Activated T-helper 1 cell treated with Interleukin-2 at 50 U/mL for 16 hours (primary cell): ENCODE results near the gene GJB2.

Source experiments
- DNase-seq: peaks from one replicate; pipeline ENCODE4 v3.0.0-alpha.2; 2020; ENCODE audit warnings: low read depth

The GJB2 gene

GRCh38 chr13:20192836-20193161 is at the start of gene GJB2:
Gene GJB2, minus strand, starts transcription at chr13:20192938. Its CDS starts 3,357 bp downstream, at chr13:20189581.
- no peak for DNase-seq

DNA sequence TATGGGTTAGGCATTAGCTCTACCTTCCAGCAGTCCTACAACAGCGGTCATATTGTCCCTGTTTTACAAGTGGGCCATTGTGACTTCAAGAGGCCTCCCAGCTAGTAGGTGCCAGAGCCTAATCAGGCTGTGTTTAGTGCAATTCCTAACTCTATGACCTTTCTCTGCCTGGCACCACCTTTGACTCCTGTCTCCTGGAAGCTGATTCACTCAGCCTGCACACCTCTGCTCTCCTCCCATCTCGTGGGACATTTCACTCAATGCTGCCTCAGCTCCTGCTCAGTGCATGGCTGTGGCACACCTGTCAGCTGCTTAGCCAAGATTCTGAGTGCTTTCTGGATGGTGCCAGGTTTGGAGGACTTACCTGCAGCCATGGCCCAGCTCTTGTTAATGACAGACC is 48.9 kb upstream of the GJB2 start:
- no peak for DNase-seq

DNA sequence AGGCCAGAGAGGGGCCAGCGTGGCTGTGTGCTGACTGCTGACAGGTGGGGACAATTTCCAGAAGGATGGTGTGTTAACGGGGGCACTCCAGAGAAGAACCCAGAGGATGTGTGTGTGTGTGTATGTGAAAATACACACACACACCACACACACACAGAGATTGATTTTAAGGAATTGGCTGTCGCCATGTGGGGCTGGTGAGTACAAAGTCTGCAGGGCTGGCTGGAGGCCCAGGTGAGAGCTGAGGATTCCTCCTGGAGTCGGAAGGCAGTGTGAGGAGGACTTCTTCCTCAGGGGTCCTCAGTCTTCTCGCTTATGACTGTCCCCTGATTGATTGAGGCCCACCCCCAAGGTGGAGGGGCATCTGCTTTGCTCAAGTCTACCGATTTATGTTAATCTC is 47.0 kb upstream of the GJB2 start:
- no peak for DNase-seq

- DNase-seq: no peak
Observed at GRCh38 chr13:20232556-20233277, 40.0 kb upstream of the GJB2 start.

DNA sequence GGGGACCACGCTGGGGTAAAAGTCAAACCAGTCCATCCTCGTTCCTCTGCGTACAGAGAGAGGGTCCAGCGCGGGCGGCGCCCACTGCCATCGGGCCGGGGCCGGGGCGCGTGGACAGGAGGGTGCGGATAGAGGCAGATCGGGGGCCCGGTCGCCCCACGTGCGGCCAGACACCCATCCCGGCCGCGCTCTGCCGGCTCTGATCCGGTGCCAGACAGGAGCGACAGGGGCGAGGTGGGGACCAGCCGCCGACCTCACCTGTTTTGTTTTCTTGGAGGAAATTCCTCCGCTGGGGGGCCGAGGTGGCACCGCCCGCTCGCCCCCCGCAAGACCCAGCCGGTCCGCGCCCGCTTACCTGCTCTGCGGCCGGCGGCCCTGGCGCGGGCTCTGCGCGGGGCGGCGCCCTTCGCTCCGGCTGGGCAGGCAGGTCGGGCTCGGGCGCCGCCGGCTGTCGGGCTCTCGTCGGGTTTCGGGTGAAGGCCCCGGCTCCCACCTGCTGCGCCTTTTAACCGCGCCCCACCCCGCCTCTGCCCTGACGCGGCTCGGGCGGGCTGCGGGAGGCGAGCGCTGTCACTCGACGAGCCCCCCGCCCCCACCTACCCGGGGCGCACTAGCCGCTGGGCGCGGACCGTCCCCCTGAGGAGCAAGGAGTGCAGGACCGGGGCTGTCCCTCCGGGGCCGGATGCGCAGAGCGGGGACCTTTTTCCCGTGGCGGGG is 39.3 kb upstream of the GJB2 start, which contains the start of gene GJB6:
Gene GJB6, minus strand, starts transcription at position 481 of the 717 bp plus-strand sequence. CDS start 8,839 bp downstream, outside the sequence.
- DNase-seq: no peak

DNA sequence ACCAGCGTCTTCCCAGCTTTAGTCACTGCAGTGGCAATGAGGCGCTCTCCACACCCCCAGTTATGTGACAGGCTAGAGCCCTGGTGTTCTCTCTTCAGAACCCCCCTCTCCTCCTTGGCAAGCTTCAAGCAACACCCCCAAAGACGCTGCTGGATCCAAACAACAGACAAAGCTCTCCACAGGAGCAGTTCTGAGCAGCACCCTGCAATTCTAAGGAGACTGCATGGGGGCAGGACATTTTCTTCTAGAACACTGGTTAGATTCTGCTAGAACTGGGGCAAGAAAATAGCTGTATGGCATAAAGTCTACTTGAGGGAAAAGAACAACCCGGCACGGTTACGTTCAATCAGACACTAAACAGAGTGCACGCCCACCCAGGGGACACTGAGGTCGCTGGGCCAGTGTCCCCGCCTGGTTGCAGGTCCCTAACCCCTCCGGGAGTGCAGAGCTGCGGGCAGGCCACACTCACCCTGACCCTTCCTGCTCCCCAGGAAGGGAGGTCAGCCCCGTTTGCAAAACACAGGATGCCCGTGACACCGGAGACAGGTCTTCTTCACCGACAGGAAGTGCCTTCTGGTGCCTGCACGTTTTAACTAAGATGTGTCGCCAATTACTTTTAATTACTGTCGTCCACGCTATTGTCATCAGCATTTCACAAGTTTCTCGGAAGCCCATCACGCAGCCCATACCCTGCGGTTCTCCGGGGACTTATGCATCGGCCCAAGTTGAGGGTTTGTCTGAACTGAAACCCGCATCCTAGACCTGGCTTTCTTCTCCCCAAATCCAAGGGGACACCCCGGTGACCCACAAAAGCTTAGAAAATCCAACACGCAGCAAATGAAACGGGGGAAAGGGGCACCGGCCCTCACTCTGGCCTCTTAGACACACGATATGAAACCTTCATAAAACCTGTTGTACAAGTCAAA is 38.4 kb upstream of the GJB2 start:
- DNase-seq: no peak

GRCh38 chr13:20227730-20228129 is 35.0 kb upstream of the GJB2 start:
- DNase-seq: no peak

DNA sequence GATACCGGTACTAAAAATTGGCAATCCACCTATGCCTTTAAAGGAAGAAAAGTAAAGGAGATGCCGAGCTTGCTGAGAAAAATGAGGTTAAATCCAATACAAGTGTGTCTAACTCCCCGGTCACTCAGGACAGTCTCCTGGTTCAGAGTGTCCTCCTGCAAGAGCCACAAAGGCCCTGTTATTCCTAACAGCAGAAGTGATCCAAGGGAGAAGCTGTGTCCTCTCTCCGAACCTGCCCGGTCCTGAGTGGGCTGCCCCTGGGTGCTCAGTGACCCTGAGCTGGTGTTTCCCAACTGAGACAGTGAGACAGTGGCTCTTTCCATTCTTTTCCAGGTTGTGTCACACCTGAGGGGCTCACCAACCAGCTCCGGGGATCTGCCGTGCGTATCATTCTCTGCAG is 34.5 kb upstream of the GJB2 start:
- no peak for DNase-seq

GRCh38 chr13:20222553-20222952 is 29.8 kb upstream of the GJB2 start:
- DNase-seq: no peak

- DNase-seq: no peak
Observed at GRCh38 chr13:20221772-20222171, 29.0 kb upstream of the GJB2 start.

- no peak for DNase-seq
Observed at GRCh38 chr13:20219577-20219976, 26.8 kb upstream of the GJB2 start.

DNA sequence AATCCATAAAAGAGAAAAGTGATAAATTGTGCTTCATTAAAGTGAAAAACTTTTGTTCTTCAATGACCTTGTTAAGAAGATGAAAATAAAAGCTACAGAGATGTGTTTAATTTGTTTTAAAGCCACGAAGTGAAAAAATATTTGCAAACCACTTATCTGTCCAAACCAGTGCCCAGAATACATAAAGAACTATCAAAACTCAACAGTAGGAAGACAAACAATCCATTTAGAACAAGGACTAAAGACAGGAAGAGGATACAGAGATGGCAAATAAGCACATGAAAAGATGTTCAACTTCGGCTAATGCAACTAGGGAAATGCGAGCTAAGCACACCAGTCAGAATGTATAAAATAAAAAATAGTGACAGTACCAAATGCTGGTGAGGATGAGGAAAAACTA is 24.4 kb upstream of the GJB2 start:
- DNase-seq: no peak

GRCh38 chr13:20209948-20210347 is 17.2 kb upstream of the GJB2 start:
- DNase-seq: no peak

- no peak for DNase-seq
Observed at GRCh38 chr13:20206698-20207235, 14.0 kb upstream of the GJB2 start.

DNA sequence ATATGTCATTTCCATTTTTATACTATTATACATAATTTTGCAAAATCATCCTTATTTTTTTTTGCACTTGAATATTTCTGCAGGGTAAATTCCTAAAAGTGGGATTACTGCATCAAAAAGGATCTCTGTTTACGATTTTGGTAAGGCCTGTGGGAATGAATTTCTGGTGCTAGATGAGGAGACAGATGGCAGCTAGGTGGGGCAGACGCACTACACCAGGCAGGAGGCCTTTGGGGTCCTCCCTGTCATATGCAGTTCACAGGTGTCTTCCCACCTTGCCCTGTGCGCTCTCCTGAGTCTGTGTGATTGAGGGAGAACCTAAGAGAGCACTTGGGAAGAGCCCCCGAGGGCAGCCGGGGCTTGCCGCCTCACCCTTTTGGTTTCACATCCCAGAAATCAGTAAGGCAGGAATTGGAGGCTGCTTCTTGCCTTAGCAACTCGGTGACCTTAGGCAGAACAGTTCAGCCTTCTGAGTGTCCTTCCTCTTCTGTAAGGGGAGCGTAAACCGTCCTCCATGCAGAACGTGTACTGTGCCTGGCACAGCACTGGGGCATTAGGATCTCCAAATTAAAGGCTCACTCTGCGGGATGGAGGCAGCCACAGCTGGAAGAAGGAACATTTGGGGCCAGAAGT is 13.4 kb upstream of the GJB2 start:
- no peak for DNase-seq

- no peak for DNase-seq
Observed at GRCh38 chr13:20198781-20199180, 6.0 kb upstream of the GJB2 start.

GRCh38 chr13:20197361-20197834 is 4.7 kb upstream of the GJB2 start:
- no peak for DNase-seq

DNA sequence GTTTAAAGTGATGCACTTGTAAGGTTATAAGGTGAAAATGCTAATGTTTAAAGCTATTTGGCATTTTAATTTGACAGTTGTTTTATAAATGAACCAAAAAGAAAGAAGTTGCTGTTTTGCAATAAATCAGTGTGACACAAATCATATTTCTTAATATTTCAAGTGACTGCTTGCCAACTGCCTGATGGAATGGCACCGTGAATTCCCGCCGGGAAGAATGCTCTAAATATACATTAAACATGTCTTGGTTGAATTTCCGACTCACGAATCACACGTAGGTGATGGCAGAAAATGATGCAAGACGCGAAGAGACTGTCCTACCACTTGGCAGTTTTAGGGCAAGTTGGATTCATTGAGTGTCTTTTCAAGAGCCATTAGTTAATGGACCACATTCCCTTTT is 3.1 kb upstream of the GJB2 start:
- no peak for DNase-seq

- DNase-seq: no peak
Observed at GRCh38 chr13:20193907-20194631, 1.3 kb upstream of the GJB2 start.

DNA sequence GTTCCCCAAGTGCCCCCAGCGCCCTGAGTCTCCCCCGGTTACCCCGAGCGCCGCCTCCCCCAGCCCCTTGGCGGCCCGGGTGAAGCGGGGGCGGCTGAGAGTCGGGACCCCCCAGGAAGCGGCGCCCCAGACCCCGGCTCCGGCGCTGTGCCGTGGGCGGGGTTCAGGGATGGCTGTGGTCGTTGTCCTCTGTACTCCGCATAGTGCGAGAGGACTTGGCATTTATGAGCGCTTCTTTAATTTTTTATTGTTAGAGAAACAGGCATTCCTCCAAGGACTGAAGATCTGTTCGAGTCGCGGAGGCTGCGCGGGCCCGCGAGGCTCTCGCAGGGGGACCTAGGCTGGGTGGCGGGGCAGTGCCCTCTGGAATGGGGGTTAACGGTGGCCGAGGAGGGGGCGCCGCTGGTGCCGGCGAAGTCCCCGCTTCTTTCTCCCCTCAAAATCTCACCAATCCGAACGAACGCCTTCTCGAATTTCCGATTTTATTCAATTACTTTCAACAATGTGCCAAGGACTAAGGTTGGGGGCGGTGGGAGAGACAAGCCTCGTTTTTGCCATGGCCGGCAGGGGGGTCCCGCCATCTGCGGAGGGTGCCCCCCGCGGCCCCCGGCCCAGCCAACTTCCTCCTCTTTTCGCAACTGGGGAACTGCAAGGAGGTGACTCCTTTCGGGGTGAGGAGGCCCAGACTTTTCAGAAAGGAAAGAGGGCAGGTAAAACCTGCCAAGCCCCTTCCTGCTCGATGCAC is 596 bp upstream of the GJB2 start:
- no peak for DNase-seq
